GM12878 (cell line): ENCODE results near the gene IGF2R. TPM values are rescaled to one million over a fixed set of nuclear protein-coding genes. Genes with fewer than 3 reads are reported as not detected.
A peak's percentile ranks its signal among the peaks of the same experiment; 100 is the strongest.

ENCODE experiments used
- ATAC-seq: fragments of 200-7000 bp; cut with Tn5 transposase; 3 replicates; pipeline ENCODE4 v1.9.1; 2020; ENCODE audit warnings: mild to moderate bottlenecking, moderate library complexity
- BruUV-seq: library from RNA; stranded (reverse); fragments of 400-500 nt; replicated peaks from 2 replicates; lab custom pipeline; 2021; lab: Mats Ljungman, UMichigan
- CTCF ChIA-PET: fragments of 300-600 bp; sonication (Branson Sonifier 250); formaldehyde crosslinking; extraction: SDS; loops from one replicate; lab custom pipeline; 2021; ENCODE audit warnings: inconsistent platforms; lab: Yijun Ruan, JAX
- POLR2A ChIA-PET: fragments of 350-600 bp; formaldehyde crosslinking; extraction: SDS; loops from one replicate; lab custom pipeline; 2021; ENCODE audit warnings: inconsistent platforms; lab: Charles Lee
- RAD21 ChIA-PET: fragments of 300-600 bp; sonication (Branson Sonifier 250); formaldehyde crosslinking; loops from one replicate; lab custom pipeline; 2023; ENCODE audit warnings: antibody characterized with exemption; ENCODE audit not compliant: unreplicated experiment; lab: Charles Lee
- SMC1A ChIA-PET: fragments of 300-600 bp; sonication (Branson Sonifier 250); formaldehyde crosslinking; loops from one replicate; lab custom pipeline; 2023; ENCODE audit not compliant: unreplicated experiment, uncharacterized antibody; lab: Charles Lee
- DNase-seq: peaks from one replicate; pipeline ENCODE4 v3.0.0-alpha.2; 2011; ENCODE audit warnings: low read depth, low spot score
- FAIRE-seq: peaks from 3 replicates; lab custom pipeline; 2011; peaks lifted over from hg19 to GRCh38; lab: Jason Lieb, UNC
- H2AFZ ChIP-seq: 2 replicates; pipeline ENCODE4 v1.6.0; 2011; ENCODE audit warnings: low read depth, low read length, control low read depth; ENCODE audit not compliant: control insufficient read depth
- H3K27ac ChIP-seq: 2 replicates; pipeline ENCODE4 v1.5.1; 2011; ENCODE audit warnings: control low read depth; ENCODE audit not compliant: control insufficient read depth, insufficient read depth
- H3K27me3 ChIP-seq, 2 experiments: replicated peaks in 1 of 2; 2 replicates each; pipeline versions ENCODE4 v1.6.0 to v1.6.1; 2011; ENCODE audit warnings: low read length in 1 of 2; ENCODE audit not compliant: control insufficient read depth in 2 of 2, insufficient read depth in 2 of 2
- H3K36me3 ChIP-seq, 2 experiments: 2 replicates each; pipeline ENCODE4 v1.5.1; 2011; ENCODE audit warnings: low read length in 1 of 2; ENCODE audit not compliant: control insufficient read depth in 2 of 2, insufficient read depth in 2 of 2
- H3K4me1 ChIP-seq: 2 replicates; pipeline ENCODE4 v1.6.1; 2011; ENCODE audit warnings: mild to moderate bottlenecking, low read length, moderate library complexity, mixed read lengths; ENCODE audit not compliant: control insufficient read depth, insufficient read depth
- H3K4me2 ChIP-seq: 2 replicates; pipeline ENCODE4 v1.6.0; 2011; ENCODE audit warnings: control low read depth; ENCODE audit not compliant: control insufficient read depth, insufficient read depth
- H3K4me3 ChIP-seq: fragments of 200-600 bp; sonication (generic); 2 replicates; pipeline ENCODE4 v1.5.1; 2016
- H3K79me2 ChIP-seq: 2 replicates; pipeline ENCODE4 v1.6.0; 2011; ENCODE audit warnings: low read length; ENCODE audit not compliant: control insufficient read depth, insufficient read depth
- H3K9ac ChIP-seq: 2 replicates; pipeline ENCODE4 v1.8.0; 2011; ENCODE audit warnings: low read length, control low read depth, mixed read lengths; ENCODE audit not compliant: control insufficient read depth, insufficient read depth
- H3K9me3 ChIP-seq: replicated peaks from 3 replicates; pipeline ENCODE4 v1.5.1; 2011; ENCODE audit warnings: mild to moderate bottlenecking, low read length; ENCODE audit not compliant: control insufficient read depth, insufficient read depth
- H4K20me1 ChIP-seq: 2 replicates; pipeline ENCODE4 v1.6.0; 2011; ENCODE audit not compliant: control insufficient read depth, insufficient read depth
- IKZF2 ChIP-seq, 2 experiments: fragments of 450-650 bp; IDR thresholded peaks; 2 replicates each; pipeline ENCODE4 v1.6.1; 2017; ENCODE audit warnings: mild to moderate bottlenecking in 2 of 2, moderate library complexity in 2 of 2
- KAT2A ChIP-seq: conservative IDR thresholded peaks from 2 replicates; pipeline ENCODE4 v1.6.1; 2011; ENCODE audit warnings: low read depth, low read length; ENCODE audit not compliant: control insufficient read depth
- SPI1 ChIP-seq: IDR thresholded peaks from 2 replicates; pipeline ENCODE4 v1.6.1; 2011; ENCODE audit warnings: low read depth, mild to moderate bottlenecking, low read length, moderate library complexity, borderline replicate concordance; ENCODE audit not compliant: insufficient read depth
- SUZ12 ChIP-seq: fragments of 200-600 bp; sonication (generic); IDR thresholded peaks from one replicate; pipeline ENCODE4 v1.6.1; 2018; ENCODE audit warnings: antibody characterized with exemption, mild to moderate bottlenecking; ENCODE audit not compliant: unreplicated experiment
- WGBS: methylation state at CpG from one replicate; pipeline ENCODE4 v1.1.6; 2016; ENCODE audit warnings: low lambda C conversion rate; ENCODE audit not compliant: insufficient replicate concordance, insufficient coverage; ENCODE audit errors: missing lambda C conversion rate; 5-methylcytosine and 5-hydroxymethylcytosine counted together
- in situ Hi-C: fragments of 300-500 bp; cut with MboI; formaldehyde crosslinking; loops from 9 replicates; pipeline ENCODE4 v1.14.3; 2018; ENCODE audit warnings: mixed read lengths
- intact Hi-C: fragments of 100-400 bp; cut with micrococcal nuclease; formaldehyde crosslinking; loops from one replicate; pipeline ENCODE4 v1.14.2; 2022; ENCODE audit not compliant: unreplicated experiment
- polyA plus RNA-seq, 11 experiments: library from polyadenylated mRNA; depleted of rRNA in 4 of 11; unstranded in 6 of 11; stranded (reverse) in 5 of 11; fragments of >200 nt; fragmentation: Nextera tagmentation in 4 of 11; fragmentation: Illumina TruSeq in 1 of 11; extraction: Ambion mirVana in 4 of 11; extraction: Trizol in 1 of 11; gene quantifications; 1 replicate in 1 of 11; 2 replicates in 10 of 11; pipeline versions ENCODE4 v1.2.1 to v1.2.3, GENCODE V29; 2011 to 2016; ENCODE audit warnings: inconsistent platforms in 2 of 11, missing spikeins in 2 of 11, low read depth in 1 of 11
- total RNA-seq, 4 experiments: library from RNA; depleted of rRNA in 3 of 4; stranded (reverse); fragments of >200 nt in 3 of 4; fragmentation: Illumina TruSeq in 1 of 4; extraction: Trizol in 1 of 4; gene quantifications; 2 replicates each; pipeline versions ENCODE4 v1.2.1 to v1.2.3, GENCODE V29; 2013 to 2021
- TF ChIP-seq, protein P1 (sequence below): IDR thresholded peaks from 2 replicates; pipeline ENCODE4 v1.6.1; 2011; ENCODE audit warnings: borderline replicate concordance, low read depth, mild to moderate bottlenecking, moderate library complexity, mixed read lengths, low read length; ENCODE audit not compliant: insufficient read depth; ENCODE audit errors: extremely low read length
- TF ChIP-seq, protein P2 (sequence below): IDR thresholded peaks from 2 replicates; pipeline ENCODE4 v1.6.1; 2012; ENCODE audit warnings: mild to moderate bottlenecking, low read depth, low read length

Gene IGF2R
- total and polyA plus RNA-seq, 10 of the 15 experiments (the other 5 are each of a cell fraction or from before 2014, with no cell fraction given), result 1.00 to 40.1 (median 16.8) TPM

DNA sequence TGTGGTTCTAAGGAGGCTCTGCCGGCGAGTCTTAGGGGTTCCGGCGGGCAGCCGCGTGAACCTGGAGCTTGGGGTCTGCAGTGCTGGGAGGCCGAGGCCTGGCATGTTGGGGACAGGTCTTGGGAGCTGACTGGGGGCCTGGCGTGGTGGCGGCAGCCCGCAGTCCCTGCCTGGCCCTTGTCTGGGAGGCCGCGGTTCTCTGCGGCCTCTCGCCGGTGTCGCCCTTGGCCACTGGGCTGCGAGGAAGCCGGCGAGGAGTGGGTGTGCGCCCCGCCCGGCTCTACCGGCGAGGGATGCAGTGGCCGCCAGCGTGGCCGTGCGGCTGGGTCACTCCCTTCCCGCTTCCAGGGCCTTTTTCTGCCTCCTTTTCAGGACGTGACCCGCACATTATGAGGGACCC lies 36.3 kb downstream of the IGF2R start:
- TF ChIP-seq IKZF2 (IDR thresholded peaks at IDR 0.05) (no peak), SUZ12 (no peak)
- TF ChIP-seq, protein P1, sequence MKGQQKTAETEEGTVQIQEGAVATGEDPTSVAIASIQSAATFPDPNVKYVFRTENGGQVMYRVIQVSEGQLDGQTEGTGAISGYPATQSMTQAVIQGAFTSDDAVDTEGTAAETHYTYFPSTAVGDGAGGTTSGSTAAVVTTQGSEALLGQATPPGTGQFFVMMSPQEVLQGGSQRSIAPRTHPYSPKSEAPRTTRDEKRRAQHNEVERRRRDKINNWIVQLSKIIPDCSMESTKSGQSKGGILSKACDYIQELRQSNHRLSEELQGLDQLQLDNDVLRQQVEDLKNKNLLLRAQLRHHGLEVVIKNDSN, result no peak
- intact Hi-C loops (no loop called here), in situ Hi-C loops (no loop called here)
- H3K4me2 ChIP-seq, result no peak overlapping the region
- SMC1A ChIA-PET, result no interaction called here
- H3K9ac ChIP-seq, result no peak overlapping the region
- H3K79me2 ChIP-seq, result peaks cover 31% of the 10 kb centered on the region
- ATAC-seq (no peak), FAIRE-seq (no peak), DNase-seq (no peak)
- no peaks in the 10 kb centered on the region for H3K4me1 ChIP-seq
- H3K27ac ChIP-seq, result no peak overlapping the region
- BruUV-seq, result no TSS peak
- H3K36me3 ChIP-seq, result peaks cover 2 to 3% of the 10 kb centered on the region in 2 experiments; a peak in 3 of 4 replicates
- no peak overlapping the region for H3K4me3 ChIP-seq
- RAD21 ChIA-PET, result no interaction called here
- peaks cover 10% of the 10 kb centered on the region; the same call in 2 of the 3 replicates for H3K9me3 ChIP-seq
- POLR2A ChIA-PET, result interaction anchor here (0.6 kb wide), 1 partner anchor 1531 kb away, joined by 4 read pairs; no protein-coding TSS in a partner anchor
- CTCF ChIA-PET, result no interaction called here
- H2AFZ ChIP-seq, result no peak overlapping the region
- 98% methylated on average over 30 of the region's 31 CpGs for WGBS
- H3K27me3 ChIP-seq, result no peaks in the 10 kb centered on the region
- no peaks in the 10 kb centered on the region for H4K20me1 ChIP-seq

DNA sequence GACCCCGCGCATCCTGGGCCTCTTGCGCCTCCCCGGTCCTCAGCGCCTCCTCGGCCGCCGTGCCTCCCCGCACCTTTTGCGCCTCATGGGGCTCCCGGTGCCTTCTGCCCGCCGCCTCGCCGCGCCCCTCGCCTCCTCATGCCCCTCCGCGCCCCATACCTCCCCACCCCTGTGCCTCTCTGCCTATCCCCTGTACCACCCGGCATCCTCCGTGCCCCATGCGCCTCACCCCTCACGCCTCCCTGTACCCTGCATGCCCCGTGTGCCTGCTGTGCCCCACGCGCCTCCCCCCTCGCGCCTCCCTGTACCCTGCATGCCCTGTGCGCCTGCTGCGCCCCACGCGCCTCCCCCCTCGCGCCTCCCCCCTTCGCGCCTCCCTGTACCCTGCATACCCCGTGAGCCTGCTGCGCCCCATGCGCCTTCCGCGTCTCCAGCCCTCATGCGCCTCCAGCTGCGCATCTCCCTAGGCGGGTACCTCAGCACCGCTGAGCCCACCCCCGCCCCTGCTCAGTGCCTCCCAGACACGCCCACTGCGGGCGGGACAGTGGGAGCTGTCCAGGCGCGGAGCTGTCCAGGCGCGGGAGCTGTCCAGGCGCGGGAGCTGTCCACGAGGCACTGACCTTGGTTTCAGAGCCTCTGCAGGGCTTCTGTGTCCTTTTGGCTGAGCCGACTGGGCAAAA lies 37.1 kb downstream of the IGF2R start:
- no peak for DNase-seq
- no peak for FAIRE-seq
- in situ Hi-C loops (no loop called here), intact Hi-C loops (no loop called here)
- Histone ChIP-seq H3K79me2 (peaks cover 31% of the 10 kb centered on the region), H3K4me3 (no peak overlapping the region), H3K4me2 (no peak overlapping the region), H3K36me3 (peaks cover 4 to 5% of the 10 kb centered on the region in 2 experiments; a peak in 3 of 4 replicates), H3K9ac (no peak overlapping the region), H2AFZ (no peak overlapping the region), H3K27ac (no peak overlapping the region), H3K27me3 (no peaks in the 10 kb centered on the region), H3K9me3 (peaks cover 10% of the 10 kb centered on the region; the same call in 2 of the 3 replicates), H3K4me1 (no peaks in the 10 kb centered on the region), H4K20me1 (no peaks in the 10 kb centered on the region)
- SMC1A ChIA-PET, result interaction anchor here (1.0 to 1.9 kb wide), 2 partner anchors 10 kb away, joined by 4 to 5 read pairs; no protein-coding TSS in a partner anchor
- BruUV-seq, result no TSS peak
- WGBS, result 83% methylated on average over 22 of the region's 57 CpGs
- TF ChIP-seq, protein P2, sequence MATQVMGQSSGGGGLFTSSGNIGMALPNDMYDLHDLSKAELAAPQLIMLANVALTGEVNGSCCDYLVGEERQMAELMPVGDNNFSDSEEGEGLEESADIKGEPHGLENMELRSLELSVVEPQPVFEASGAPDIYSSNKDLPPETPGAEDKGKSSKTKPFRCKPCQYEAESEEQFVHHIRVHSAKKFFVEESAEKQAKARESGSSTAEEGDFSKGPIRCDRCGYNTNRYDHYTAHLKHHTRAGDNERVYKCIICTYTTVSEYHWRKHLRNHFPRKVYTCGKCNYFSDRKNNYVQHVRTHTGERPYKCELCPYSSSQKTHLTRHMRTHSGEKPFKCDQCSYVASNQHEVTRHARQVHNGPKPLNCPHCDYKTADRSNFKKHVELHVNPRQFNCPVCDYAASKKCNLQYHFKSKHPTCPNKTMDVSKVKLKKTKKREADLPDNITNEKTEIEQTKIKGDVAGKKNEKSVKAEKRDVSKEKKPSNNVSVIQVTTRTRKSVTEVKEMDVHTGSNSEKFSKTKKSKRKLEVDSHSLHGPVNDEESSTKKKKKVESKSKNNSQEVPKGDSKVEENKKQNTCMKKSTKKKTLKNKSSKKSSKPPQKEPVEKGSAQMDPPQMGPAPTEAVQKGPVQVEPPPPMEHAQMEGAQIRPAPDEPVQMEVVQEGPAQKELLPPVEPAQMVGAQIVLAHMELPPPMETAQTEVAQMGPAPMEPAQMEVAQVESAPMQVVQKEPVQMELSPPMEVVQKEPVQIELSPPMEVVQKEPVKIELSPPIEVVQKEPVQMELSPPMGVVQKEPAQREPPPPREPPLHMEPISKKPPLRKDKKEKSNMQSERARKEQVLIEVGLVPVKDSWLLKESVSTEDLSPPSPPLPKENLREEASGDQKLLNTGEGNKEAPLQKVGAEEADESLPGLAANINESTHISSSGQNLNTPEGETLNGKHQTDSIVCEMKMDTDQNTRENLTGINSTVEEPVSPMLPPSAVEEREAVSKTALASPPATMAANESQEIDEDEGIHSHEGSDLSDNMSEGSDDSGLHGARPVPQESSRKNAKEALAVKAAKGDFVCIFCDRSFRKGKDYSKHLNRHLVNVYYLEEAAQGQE, result peak; percentile 59; the same call in 1 of the 2 replicates
- TF ChIP-seq SPI1, result no peak
- TF ChIP-seq KAT2A, result no peak
- POLR2A ChIA-PET, result no interaction called here
- ATAC-seq, result no peak; the same call in 2 of the 3 replicates
- RAD21 ChIA-PET, result interaction anchor here (1.1 kb wide), 1 partner anchor 22 kb away, joined by 3 read pairs; no protein-coding TSS in a partner anchor
- CTCF ChIA-PET, result interaction anchor here (1.4 kb wide), 1 partner anchor 29 kb away, joined by 3 read pairs; no protein-coding TSS in a partner anchor
